Activated gamma-delta T cell treated with anti-CD3 and anti-CD28 coated beads, Interleukin-2, amount 50 U/mL, for 16 hours (primary cell): ENCODE measurements around the gene LARGE1.

Source experiments
- DNase-seq: peaks from one replicate; pipeline ENCODE4 v3.0.0-alpha.2; 2020; ENCODE audit warnings: low read depth

LARGE1 gene

DNA sequence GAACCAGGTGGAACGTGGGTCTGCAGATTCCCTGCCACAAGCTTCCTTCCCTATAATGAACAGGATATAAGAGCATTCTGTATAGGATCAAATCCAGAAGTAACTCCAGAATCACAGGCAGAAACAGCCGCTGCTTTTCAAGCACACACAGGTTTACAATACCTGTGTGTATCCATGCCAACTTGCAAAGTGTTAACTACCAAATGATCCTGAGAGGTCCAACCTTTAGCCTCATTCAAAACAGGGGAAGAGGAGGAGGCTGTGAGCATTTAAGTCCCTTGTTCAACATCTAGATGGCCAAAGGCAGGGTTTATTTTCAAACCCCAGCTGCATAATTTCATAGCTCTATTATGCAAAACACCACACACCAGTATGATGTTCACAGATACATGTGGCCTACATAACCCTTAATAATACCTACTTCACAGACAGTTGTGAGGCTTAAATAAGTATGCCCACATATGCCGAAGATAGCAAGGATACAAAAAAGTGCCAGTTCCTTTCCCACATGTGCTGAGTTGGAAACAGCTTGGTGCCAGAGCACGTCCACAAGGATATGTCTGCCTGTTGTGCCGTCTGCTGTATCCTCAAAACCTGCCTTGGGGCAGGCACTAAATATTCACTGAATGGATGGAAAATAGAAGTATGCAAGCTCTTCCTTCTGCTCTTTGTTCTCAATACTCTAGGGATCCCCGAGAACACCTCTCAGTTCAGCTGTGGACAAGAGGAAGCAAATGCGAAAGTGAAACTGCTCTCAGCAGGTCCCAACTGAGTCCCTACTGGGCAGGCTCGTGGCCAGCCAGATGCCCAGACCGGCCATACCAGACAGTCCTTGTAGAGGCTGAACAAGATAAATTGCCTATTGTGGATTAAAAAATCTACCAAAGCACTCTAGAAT is 66.8 kb downstream of the LARGE1 start:
- no peak for DNase-seq

DNA sequence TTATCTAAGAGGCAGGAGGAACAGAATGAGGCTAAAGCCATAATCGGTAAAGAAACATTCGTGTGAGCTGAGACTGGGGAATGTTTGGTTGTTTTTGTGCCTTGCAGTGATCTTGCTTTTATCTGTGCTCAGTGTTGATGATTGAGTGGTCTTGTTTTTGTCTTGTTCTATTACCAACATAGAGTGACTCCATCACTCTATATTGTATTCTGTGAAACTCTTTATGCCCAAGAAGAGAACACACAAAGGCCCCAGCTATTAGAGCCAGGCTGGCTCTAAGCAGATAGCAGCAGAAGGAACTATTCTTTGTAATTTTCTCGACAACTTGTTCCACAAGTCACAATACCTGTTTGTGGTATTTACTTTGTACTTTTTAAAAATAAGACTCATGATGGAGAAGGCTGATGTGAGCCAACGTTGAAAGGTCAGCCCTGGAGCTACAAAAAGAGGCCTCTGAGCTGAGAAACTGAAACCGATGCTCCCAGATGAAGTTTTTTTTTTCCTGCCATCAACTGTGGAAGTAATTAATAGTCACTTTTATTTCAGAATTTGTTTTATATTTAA is 68.4 kb downstream of the LARGE1 start:
- no peak for DNase-seq

DNA sequence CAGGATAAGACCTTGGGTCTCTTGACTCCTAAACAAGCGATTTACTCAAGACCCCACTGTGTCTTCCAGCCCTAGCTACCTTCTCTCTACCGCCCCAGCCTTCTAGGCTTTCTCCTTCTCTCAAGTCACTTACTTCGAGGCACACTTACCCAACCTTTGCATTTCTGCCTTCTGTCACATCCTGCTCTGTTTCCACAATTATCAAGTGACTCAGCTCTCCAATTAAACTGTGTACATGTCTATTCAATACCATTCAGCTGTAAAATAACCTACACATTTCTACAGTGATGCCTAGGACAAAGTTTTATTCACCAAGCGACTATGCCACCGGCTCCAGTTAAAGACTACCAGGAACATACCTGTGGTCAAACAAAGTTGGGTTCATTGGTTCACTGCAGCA is 69.0 kb downstream of the LARGE1 start:
- DNase-seq, result no peak

DNA sequence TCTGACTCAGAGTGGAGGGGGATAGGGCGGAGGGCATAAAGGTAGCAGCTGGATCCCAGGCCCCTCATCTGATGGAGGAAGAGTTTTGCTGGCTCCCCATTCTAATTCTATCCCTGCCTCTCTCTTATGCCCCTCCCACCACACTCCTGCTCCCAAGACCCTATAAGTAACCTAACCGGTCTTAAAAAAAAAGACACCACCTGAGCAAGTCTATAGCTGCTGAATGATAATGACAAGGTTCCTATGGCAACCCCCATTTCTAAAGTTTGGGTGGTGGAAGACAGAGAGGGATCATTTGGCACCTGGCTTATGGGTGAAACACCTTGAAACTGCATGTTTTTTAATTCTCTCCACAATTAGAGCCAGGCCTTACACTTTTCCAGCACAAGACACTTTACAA is 69.6 kb downstream of the LARGE1 start:
- no peak for DNase-seq

DNA sequence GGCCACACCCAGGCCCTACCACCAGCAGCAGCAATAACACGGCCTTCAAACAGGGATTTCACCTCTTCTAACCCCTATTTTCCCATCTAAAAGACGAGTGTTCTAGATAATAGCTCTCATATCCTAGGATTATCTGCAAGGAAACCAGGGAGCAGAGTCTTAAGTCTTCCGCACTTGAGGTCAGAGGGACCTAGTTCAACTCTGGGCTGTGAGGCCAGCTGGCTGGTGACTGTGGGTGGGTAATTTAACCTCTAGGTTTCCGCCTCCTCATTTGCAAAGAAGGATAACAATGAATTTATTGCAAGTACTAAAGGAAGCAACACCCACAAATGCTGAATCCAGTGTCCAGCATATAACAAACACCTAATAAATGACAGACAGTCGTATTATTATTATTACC is 70.1 kb downstream of the LARGE1 start:
- no peak for DNase-seq

DNA sequence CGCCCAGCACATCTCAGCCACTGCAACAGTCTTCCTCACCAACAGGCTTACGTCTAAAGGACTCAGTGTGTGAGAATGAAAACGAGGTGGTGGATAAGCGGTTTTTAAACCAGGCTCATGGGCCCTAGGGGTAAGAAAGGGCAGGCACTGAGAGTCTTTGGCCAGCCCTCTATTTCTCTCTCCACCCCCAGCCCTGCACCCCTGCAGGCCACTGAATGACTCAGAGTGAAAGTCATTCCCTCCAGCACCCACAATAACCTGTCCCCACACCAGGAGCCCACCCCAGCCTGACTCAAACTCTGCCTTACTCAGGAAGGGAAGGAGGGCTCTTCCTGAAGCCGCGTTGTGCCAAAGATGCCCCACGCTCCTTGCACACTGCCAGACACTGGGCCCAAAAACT is 72.0 kb downstream of the LARGE1 start:
- no peak for DNase-seq

DNA sequence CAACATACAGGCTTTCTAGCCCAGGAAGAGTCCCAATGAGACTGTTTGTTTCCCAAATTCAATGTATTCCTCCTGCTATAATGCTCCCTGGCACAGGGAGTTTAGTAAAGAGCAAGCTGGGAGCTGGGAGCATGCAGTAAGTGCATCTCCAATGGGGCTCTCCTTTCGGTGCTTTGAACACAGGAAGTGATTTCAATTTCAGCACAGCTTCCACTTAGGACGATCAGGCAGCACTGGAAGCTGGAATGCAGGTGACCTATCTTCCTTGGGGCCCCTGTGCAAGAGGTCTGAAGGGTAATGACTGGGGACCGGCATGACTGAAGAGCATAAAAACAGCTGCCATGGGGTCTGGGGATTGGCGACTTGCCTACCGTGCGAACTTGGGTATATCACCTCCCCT is 76.0 kb downstream of the LARGE1 start:
- no peak for DNase-seq

DNA sequence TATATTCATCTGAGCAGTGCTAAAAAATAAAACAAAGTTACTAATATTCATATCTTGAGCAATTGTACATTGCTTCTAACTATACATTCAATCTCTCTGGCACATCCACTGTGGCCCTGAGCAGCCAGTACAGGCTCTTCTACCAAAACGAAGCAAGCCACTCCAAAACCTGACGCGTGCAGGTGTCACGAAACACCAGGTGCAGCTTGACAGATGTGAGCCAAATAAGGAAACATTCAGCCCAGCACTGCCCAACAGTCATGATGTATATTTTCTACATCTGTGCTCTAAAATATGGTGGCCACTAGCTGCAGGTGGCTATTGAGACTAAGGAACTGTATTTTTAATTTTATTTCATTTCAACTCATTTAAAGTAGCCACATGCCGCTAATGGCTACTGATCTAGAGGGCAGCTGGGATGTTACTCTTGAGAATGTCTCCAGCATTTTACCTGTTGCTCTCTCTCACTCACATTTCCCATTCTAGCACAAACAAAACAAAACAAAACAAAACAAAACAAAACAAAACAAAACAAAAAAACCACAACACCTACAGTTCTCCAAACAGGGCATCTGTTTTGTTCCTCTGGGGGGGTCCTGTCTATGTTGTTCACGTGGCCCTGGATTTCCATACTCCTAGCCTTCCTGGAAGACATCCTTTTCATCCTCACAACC is 77.7 kb downstream of the LARGE1 start:
- no peak for DNase-seq

DNA sequence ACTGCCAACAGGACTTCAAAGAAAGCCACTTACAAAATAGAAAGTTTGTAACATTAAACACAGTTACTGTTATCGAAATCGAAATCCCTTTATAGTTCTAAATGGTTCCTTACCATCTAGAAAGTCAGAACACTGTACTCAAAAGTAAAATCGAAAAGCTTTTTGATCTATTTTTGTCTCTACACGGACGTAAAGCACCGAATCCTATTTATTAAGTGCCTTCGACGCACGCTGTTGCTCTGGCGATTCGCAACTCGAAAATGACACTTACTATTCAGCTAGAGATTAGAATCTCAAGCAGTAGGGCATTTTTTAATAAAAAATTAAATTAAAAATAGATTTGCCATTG is 78.3 kb downstream of the LARGE1 start:
- DNase-seq, result no peak

DNA sequence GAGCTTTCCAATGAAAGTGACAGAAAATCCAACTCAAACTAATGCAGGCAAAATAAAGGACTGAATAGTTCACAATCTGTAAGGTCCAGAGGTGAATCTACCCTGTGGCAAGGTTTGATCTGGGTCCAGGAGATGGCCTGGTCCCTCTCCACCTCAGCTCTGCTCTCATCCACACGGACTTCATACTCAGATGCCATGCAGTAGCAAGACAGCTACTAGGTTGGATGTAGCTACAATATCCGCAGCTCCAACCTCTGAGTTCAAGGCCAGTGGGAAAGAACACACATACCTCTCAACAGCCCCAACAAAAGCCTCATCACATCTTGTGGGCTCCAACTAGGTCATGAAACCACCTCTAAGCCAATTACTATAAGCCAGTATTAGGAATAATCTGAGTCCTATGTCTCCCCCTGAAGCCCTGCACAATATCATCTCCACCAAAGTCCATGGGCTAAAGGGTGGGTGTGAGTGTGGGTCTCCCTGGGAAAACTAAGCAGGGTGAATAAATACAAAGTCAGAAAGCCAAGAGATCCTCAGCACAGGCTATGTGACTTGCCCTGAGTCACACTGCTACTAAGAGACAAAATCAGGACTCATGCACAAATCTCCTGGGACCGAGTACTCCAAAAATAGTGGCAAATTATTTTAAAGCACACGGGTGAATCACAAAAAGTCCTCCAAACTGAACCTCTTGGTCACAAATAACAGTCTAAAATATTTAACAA is 78.8 kb downstream of the LARGE1 start:
- DNase-seq, result no peak

DNA sequence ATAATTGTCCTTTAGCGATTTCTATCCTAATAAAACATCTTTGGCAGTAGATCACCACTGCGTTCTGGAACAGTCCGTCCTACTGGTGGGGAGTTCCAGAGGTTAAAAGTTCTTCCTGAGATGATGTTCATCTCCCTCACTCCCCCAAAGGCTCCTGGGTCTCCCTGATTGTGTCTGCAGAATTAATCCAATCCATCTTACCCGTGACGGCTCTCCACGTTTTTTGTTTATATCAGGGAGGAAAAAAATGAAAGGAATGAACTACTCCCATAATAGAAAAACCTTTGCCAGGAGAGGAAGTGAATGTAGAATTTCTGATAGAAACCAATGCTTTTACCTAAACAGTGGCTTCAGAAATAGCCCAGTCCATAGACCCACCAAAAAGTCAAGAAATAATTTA is 81.6 kb downstream of the LARGE1 start:
- no peak for DNase-seq

DNA sequence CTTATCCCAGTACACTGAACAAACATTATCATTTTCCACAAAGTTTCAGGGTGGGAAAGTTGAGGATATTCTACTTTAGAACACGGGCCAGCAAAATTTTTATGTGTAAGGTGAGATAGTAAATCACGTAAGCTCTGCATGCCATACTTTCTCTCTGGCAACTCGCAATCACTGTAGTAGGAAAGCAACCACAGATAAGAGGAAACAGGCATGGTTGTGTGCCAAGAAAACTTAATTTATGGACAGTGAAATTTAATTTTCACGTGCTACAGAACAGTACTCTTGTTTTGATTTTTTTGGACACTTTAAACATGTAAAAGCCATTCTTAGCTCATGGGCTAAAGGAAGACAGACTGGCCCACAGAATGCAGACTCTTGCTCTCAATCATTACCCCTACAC is 82.5 kb downstream of the LARGE1 start:
- no peak for DNase-seq

DNA sequence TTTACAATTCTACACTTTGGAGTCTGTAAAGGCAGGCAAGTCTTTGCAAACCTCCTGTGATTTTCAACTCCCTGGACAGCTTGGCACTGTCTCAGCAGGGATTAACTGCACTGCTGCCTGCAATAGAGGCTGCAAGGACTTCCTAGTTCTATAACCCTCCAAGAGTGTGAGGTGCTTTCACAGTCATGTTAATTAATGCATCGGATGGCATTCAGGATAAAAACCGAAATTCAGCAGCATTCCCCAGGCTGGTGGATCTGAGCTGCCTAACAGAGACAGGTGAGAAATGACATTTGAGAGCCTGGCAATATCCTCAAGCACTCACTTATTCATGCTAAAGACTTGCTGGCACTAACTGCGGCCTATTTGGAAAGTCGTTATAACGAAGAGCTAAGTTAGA is 85.0 kb downstream of the LARGE1 start:
- DNase-seq, result no peak

DNA sequence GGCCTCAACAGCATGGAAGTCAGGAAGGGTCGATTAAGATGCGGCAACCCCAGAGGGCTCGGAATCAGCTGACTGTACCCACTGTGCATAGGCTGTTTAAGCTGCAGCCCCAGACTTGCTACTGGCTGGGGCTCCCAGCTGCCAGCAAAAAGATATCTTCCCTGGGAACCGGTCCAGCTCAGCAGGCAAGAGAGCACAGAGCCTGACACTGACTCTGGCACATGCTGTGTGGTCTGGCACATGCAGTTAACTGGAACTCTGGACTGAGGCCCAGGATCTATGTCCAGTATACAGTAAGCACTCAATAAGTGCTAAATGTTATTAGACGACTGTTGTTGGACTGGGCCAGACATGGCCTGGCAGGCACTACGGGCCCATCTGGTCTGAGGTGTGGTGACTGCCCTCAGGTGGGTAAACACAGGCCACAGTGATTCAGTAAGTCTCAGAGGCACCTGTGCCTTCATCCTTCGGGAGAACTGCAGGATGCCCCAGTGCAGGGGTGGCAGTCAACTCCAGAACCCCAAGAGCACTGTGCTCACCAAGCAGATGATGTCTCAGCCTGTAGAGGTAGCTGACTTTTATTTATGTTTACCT is 87.6 kb downstream of the LARGE1 start:
- DNase-seq, result no peak

DNA sequence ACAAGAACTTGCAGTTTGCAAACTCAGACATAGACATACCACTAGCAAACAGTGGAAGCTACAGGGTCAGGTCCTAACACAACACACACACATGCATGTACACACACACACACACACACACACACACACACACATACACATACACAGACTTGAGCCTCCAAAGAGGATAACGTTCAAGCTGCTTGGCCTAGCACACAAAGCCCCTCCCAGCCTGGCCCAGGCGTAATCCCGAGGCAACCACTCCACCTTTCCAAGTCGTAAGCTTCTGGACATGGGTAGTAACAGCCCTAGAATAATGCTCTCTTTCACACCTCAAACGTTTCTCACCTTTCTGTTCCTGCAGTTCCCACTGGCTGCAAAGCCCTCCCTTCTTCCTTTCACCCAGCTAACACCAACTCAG is 88.6 kb downstream of the LARGE1 start:
- no peak for DNase-seq

DNA sequence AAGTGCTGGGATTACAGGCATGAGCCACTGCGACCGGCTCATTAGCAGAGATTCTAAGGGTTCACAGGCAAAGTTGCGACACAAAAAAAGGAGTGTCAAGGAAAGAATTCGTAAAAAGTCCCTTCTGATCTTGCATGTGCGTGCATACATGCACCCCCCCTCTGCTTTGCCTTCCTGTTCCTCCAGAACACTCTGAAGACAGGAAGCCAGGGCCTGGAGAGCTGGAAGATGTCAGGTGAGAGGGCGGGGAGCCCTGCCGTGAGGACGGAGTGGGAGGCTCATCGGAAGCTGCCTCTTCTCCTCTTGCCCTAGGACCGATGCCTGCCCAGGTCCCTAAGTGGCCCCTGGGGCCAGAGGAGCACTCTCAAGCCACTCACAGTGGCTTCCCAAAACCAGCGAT is 89.1 kb downstream of the LARGE1 start:
- no peak for DNase-seq

DNA sequence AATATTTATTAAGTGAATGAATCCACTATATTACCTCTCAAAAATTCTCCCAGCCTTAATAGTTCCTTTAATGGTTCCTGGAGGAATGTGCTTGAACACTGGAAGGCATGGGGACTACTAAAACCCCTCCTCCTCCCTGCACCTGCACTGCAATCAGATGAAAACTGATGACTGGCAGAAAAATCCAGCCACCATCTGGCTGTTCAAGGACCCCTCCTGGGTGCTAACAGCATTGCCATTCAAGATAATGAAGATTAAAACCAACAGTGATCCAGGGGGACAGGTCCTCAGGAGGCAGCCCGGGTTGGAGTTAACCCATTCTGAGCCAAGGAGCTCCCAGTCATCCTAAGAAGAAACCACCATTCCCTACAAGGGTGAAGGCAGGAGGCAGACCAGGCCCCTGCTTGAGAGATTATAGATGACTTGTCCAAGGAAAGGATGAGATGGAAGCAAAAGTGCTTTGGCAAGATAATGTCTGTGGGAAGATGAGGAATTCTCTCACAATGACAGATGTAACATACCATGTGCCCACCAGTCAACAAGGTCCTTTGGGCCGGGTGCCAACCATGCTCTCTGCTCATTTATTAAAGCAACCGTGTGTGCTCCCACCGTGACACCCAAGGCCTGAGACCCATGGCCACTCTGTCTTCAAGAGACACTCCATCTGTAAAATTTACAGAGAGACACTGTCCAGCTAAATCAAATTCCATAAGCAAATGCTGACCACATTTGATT is 90.6 kb downstream of the LARGE1 start:
- DNase-seq, result no peak

DNA sequence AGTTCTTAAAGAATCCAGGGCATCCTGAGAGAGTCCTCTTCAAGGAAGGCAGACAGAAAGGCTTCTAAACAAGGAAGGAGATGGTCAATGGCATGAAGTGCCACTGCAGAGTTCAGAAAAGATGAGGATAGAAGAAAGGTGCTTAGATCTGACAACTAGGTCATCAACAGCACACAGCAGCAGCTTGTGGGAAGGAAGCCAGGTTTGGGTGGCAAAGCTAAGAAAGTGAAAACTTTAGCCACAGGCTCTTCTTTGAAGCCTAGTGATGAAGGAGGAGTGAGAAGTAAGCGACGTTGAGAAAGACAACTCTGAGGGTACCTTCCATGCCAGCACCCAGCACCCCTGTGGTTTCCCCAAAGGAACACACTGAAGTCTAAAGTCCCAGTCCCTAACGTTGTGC is 92.0 kb downstream of the LARGE1 start:
- no peak for DNase-seq

DNA sequence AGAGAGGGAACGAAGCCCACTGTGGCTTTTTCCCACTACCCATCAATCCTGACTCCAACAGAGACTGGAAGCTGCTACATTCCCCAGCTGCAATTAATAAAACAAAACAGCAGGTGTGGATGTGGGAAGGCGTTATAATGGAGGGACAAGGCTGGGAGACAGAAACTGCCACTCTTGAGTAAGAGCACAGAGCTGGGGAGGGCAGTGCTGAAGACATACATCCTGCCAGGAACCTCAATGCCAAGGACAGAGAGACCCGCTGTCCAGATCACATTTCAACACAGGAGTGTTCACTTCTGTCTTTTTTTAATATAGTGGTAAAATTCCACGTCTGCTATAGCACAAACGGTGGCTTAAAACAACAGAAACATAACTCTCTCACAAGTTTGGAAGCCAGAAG is 94.5 kb downstream of the LARGE1 start:
- no peak for DNase-seq

DNA sequence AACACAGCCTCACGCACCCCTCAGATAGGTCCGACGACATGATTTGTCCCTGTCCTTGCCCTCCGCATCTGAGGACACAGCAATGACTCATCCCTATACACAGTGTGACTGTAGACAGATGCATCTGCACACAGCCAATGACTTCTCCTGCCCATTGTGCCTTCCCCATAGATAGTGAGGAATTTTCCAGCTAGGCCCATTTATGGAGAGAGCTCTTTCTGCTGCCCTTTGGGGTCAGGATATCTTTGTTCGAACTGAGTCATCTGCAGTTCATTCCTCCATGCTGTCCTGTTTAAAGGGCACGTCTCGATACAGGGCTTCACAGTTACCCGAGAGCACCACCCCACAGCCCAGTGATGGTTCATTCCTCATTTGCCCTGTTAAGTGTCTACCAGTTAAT is 96.7 kb downstream of the LARGE1 start:
- no peak for DNase-seq

DNA sequence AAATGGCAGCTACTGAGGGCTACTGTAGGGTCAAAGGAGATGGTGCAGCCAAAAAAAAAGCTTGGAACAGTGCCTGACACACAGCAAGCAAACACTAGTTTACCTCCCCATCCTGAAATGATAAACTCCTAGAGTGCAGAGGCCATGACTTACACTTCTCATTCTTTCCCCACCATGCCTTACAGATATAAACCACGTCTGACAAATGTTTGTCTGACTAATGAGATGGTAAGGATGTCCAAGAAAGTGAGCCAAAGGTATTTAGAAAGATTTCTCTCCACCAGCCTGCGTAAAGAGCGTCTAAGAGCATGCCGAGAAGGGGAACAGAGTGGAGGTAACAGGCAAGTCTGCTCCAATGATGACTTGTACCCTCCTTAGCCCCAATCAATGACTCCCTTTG is 99.0 kb downstream of the LARGE1 start:
- no peak for DNase-seq

DNA sequence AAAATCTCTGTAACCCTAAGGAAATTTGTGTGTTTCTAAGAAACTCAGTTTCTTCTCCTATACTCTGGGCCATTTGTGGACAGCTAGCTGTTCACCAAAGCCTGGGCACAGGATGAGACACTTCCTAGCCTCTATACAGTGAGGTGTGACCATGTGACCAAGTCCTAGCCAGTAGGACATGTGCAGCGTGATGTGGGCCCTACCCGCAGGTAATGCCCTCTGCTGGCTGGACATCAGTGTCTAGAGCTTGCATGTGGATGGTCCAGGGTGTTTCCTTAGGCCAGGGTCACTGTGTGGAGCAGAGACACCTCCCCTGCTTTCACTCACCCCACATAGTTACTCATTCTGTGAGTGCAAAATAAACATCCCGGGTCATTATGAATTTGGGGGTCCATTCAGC is 100.5 kb downstream of the LARGE1 start:
- DNase-seq, result no peak
